GOT3 (cell line): Measurements from ENCODE around the gene ST13.
"Not testable (repeated sequence)": the region's sequence is repeated elsewhere in the genome, so short reads cannot be mapped to it uniquely, and the experiment has no call there.

Experiments
- DNase-seq: peaks from one replicate; lab custom pipeline; 2025; ENCODE audit warnings: mixed read lengths; lab: John Stamatoyannopoulos, UW

The ST13 gene

DNA sequence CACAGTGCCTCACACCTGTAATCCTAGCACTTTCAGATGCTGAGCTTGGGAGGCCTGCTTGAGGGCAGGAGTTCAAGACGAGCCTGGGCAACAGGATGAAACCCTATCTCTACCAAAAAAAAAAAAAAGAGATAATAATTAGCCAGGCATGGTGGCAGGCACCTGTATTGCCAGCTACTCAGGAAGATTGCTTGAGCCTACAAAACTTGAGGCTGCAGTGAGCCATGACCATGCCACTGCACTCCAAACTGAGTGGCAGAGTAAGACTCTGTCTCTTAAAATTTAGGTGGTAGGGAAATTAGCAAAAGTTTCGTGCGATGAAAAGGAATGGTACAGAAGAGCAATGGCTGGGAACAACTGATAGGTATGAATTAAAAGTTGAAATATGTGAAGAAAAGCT is 18.0 kb downstream of the ST13 start:
- no peak for DNase-seq

DNA sequence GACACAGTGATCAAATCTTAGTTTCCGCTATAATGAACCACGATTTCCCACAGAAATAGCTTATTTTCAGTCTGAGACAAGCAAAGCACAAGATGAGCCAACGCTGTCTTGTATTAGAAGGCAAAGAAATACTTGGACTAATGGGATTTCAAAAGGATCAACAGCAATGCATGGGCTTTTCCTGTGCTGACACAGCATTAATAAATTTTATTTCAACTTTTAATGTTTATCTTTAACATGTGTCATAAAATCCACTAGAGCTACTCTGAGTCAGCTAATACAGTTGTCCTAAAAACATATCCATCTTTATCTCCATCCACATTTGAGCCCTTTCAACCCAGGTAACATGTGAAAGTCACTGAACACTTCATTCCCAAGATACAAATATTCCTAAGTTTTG is 21.8 kb downstream of the ST13 start:
- DNase-seq: no peak

GRCh38 chr22:40829131-40829530 is 27.3 kb downstream of the ST13 start:
- DNase-seq: no peak

GRCh38 chr22:40826984-40827741 is 29.3 kb downstream of the ST13 start:
- DNase-seq: no peak

- not testable (repeated sequence) for DNase-seq
Measured at GRCh38 chr22:40826292-40826691, 30.1 kb downstream of the ST13 start.

DNA sequence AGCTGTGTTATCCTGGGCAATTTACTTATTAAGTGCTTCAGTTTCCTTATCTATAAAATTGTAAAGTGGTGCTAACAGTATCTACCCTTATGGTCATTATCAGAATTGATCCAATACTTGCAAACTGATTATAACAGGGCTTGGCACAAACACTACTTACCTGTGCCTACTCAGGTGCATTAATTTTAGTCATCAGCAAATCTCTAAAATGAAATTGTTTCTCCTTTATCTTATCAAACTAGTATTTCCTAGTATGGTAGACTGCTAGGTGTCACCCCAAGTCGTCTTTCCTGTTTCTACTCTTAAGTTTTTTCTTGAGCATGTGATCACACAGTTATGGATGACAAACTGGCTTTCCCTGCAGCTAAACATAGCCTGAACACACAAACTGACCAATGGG is 33.0 kb downstream of the ST13 start:
- DNase-seq: no peak

GRCh38 chr22:40819599-40820140 is 36.8 kb downstream of the ST13 start:
- no peak for DNase-seq

DNA sequence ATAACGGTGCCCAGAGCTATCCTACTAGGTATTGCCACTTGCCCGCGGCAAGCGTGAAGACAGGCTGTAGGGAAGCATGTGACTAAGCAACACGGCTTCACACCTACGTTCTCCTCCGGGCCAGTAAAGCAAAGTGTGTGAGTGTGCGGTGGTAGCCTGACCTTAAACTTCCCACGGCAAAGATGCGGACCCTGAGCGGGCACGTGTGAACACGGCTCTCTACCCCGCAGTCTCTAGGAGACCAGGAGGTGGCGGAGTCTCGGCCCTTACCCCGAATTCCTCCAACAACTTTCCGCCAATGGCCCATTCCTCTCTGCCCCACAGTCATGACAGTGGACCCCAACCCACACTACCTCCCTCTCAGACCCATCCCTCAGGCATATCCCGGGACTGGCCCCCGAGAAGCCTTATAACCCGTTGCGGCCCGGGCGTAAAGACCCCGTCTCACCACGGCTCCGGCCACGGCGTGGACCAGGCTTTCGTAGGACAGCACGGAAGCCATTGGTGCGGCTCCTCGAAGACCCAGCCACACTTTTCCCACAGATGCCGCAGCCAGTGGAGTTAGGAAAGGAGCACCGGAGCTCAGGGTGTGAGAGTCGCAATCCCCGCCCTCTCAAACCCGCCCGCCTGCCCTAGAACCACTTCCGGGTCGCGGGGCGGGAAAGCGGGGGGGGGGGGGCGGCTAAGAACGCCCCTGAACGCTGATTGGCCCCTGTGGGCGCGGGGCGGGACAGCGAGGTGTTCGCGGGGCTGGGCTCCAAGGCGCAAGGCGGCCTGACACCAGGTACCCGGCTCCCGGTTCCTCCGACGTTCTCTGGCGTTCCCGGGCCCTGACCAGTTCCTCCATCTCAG is 37.5 kb downstream of the ST13 start, which contains the start of gene SLC25A17:
SLC25A17 (minus strand) TSS at position 600 of the 852 bp plus-strand sequence; CDS start at position 502, 98 bp downstream.
- peak; percentile 41 for DNase-seq

DNA sequence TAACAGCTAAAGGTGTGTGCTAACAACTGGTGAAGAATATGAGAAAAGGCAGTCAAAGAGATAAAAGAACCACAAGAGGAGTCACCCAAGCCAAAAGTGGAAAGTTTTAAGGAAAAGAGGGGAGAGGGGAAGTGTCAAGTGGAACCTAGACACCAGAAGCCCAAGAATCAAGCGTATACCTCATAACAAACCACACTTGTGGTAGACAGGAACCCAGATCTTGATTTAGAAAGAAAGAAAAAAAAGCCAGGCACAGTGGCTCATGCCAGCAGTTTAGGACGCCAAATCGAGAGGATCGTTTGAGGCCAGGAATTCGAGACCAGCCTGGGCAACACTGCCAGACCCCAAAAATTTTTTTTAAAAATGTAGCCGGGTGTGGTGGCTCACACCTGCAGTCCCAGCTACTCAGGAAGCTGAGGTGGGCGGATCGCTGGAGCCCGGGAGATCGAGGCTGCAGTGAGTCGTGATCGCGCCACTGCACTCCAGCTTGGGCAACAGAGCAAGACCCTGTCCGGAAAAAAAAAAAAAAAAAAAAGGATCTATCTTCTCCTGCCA is 38.2 kb downstream of the ST13 start:
- DNase-seq: no peak

DNA sequence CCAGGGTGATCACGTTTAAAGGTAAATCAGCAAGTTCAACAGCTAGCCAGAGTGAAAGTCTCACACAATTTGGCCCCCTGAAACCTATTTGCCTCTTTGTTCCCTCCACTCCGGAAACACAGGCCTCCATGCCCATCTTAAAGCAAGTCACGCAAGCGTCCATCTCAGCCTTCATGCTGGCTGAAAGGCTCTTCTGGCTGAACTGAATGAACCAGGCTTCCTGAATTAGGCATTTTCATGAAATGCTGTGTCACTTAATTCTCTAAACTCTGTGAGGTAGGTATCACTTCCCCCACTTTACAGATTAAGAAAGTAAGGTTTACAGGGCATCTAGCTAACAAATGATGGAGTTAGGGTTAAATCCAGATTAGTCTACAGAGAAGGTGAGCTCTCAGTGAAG is 38.7 kb downstream of the ST13 start:
- DNase-seq: no peak

GRCh38 chr22:40813912-40814315 is 42.5 kb downstream of the ST13 start:
- DNase-seq: no peak

DNA sequence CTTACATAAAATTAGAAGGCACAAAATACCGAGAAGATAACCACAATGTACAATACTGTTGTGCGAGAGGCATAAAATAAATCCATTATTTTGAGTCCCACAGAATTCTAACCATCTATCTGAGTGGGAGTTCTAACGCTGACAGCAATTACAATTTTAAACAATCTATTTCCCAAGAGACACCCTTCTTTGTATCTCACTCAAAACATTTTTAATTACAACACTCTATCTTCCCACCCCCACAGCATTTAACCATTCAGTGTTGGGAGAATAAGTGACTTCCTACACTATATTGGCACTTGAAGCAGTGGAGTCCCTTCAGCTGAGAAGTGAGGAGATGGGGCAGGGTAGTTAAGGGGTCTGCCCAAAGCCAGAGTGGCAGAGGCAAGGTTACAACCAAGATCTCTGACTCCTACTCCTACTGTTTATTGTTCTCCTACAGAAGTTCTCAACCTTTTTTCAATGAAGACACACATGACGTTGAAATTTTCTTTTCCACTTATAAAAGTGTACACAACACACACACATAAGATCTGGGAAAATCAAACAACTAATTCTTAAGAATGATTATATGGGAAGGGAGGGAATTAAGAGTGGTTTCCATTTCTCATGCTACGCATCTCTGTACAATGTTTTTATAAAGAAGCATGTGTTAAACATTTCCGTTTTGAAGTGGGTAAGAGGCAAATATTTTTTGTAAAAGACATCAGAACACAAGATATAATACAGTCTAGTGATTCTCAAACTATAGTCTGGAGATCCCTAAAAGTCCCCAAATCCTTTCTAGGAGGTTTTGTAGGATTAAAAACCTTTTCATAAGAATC is 48.2 kb downstream of the ST13 start:
- no peak for DNase-seq

DNA sequence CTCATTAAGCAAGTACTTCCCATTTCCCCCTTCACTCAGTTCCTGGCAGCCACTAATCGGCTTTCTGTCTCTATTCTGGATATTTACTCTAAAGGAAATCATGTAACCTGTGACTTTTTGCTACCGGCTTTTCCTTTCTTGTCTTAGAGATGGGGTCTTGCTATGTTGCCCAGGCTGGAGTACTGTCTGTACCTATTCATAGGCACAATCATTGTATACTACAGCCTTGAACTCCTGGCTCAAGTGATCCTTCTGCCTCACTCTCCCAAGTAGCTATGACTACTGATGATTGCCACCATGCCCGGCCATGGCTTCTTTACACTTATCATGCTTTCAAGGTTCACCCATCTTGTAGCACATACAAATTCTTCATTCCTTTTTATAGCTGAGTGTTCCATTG is 49.7 kb downstream of the ST13 start:
- no peak for DNase-seq

DNA sequence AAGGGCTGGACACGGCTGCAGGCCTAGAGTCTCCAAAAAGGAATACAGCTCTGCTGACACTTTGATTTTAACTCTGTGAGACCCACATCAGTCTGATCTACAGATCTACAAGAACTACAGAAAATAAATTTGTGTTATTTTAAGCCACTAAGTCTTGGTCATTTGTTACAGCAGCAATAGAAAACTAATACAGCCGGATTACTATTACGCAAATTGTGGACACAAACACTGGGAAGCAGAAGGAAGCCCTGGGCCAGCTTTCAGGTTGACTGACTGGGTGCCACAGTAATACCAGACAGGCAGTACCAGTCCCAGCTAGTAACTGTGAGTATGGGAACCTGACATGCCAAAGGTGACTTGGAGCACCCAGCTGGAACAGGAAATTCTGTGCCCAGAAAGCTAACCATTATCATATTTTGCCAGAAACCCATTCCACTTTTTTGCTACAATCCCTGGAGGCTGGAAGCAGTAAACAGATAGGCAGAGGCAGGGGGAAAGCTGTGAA is 50.7 kb downstream of the ST13 start:
- DNase-seq: no peak

DNA sequence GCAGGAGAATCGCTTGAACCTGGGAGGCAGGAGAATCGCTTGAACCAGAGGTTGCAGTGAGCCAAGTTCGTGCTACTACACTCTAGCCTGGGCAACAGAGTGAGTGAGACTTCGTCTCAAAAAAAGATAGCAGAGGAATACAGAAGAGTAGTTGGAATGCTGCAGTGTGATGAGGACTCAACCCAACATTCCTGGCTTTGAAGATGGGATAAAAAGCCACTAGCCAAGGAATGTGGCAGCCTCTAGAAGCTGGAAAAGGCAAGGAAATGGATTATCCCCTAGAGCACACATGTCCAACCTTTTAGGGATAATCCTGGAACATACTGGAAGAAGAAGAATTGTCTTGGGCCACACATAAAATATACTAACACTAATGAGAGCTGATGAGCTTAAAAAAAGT is 51.2 kb downstream of the ST13 start:
- DNase-seq: no peak

- no peak for DNase-seq
Measured at GRCh38 chr22:40803321-40803720, 53.1 kb downstream of the ST13 start.

DNA sequence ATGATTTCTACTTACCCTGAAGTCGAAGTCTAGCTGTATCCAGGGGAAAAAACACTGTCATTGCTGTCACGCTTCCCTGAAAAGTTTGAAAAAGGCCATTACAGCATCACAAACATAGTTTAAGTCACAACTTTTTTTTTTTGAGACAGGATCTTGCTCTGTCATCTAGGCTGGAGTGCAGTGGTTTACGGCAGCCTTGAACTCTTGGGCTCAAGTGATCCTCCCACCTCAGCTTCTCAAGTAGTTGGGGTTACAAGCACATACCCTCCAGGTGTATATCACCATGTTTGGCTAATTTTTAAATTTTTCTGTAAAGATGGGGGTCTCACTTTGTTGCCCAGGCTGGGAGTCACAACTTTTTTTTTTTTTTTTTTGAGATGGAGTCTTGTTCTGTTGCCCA is 57.4 kb downstream of the ST13 start:
- DNase-seq: no peak

DNA sequence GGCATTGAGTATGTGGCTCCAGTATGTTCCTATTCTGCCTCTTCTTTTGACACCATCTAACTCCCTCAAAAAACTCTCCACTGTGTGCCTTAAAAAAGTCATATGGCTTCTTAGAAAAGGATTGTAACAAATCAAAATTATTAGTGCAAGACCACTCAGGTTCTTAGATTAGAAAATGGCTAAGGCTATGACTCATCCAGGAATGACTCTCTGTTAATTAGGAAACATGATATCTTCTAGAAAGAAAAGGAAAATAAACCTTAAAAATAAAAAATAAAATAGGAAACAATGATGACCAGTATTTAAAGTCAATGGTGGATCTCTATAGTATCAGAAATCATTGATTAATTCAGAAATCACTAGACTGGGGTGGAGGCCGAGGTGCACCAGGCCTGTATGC is 59.0 kb downstream of the ST13 start:
- DNase-seq: no peak

- no peak for DNase-seq
Measured at GRCh38 chr22:40792451-40792850, 64.0 kb downstream of the ST13 start.

GRCh38 chr22:40791241-40791640 is 65.2 kb downstream of the ST13 start:
- no peak for DNase-seq

GRCh38 chr22:40789131-40789530 is 67.3 kb downstream of the ST13 start:
- no peak for DNase-seq

DNA sequence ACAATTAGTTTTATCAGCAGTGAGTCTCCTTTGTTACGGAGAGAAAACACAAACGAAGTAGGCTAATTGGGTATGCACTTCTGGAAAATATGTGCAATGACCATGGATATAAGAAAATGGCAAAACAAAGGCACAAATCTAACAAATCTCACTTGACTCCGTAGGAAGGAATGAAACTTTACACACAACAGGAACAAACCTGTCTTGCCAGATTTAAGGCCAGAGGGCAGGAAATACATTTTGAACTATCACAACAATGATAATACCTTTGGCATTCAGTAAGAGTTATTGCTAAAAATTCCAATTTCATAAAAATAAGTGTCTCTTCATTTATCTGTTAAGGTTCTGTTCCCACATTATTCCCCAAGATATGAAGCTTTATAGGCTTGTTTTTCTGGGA is 73.9 kb downstream of the ST13 start:
- no peak for DNase-seq
